AG04450 (cell line): ENCODE results near the gene IKZF3. TPM values are rescaled to one million over a fixed set of nuclear protein-coding genes. Genes with fewer than 3 reads are reported as not detected.

ENCODE experiments used
- CTCF ChIA-PET: fragments of 300-600, 350-600 bp; formaldehyde crosslinking; extraction: SDS; loops from one replicate; lab custom pipeline; 2022; ENCODE audit warnings: antibody characterized with exemption, inconsistent platforms; lab: Charles Lee
- POLR2A ChIA-PET: fragments of 350-600 bp; formaldehyde crosslinking; extraction: SDS; loops from one replicate; lab custom pipeline; 2021; ENCODE audit warnings: antibody characterized with exemption, inconsistent platforms; lab: Yijun Ruan, JAX
- DNase-seq: peaks from one replicate; pipeline ENCODE4 v3.0.0-alpha.2; 2011; ENCODE audit warnings: low read depth, low spot score
- H3K27ac ChIP-seq: one replicate; pipeline ENCODE4 v1.5.1; 2012; ENCODE audit warnings: low read depth, low read length, control low read depth
- H3K27me3 ChIP-seq: one replicate; pipeline ENCODE4 v1.6.0; 2012; ENCODE audit warnings: low read length; ENCODE audit not compliant: control insufficient read depth, insufficient read depth
- H3K4me3 ChIP-seq: 2 replicates; pipeline ENCODE4 v1.5.1; 2011; ENCODE audit warnings: mild to moderate bottlenecking, low read depth, low read length, control low read depth
- H3K9me3 ChIP-seq: 2 replicates; pipeline ENCODE4 v1.5.1; 2012; ENCODE audit warnings: low read length; ENCODE audit not compliant: control insufficient read depth, insufficient read depth
- CTCF ChIP-seq: IDR thresholded peaks from 2 replicates; pipeline ENCODE4 v1.5.1; 2011; ENCODE audit warnings: low read depth, low read length, control low read depth, inconsistent platforms
- polyA plus RNA-seq: library from polyadenylated mRNA; depleted of rRNA; stranded (reverse); fragments of >200 nt; gene quantifications from 2 replicates; pipeline ENCODE4 v1.2.3, GENCODE V29; 2011; rRNA removed
- small RNA-seq: library from RNA; depleted of rRNA; stranded (forward); fragments of <200 nt; gene quantifications from one replicate; pipeline ENCODE3, GENCODE V24; 2012; ENCODE audit warnings: low read depth; ENCODE audit not compliant: insufficient read length

IKZF3 gene
- polyA plus RNA-seq, 1 experiment = not detected

- Histone ChIP-seq H3K4me3 (no peak overlapping the region), H3K27ac (no peak overlapping the region), H3K27me3 (no peaks in the 10 kb centered on the region), H3K9me3 (no peaks in the 10 kb centered on the region)
- CTCF ChIA-PET = interaction anchor here (1.1 kb wide), 1 partner anchor 20 kb away, joined by 8 read pairs; the partner anchor contains the start of gene MIEN1
- no peak for DNase-seq
- TF ChIP-seq CTCF = no peak
- POLR2A ChIA-PET = interaction anchor here (1.2 kb wide), 1 partner anchor 10 kb away, joined by 5 read pairs; the partner anchor contains the start of gene ERBB2
These were observed 153.8 kb downstream of the IKZF3 start for GRCh38 chr17:39709998-39710964.

GRCh38 chr17:39709319-39709997, 154.7 kb downstream of the IKZF3 start:
- ChIA-PET POLR2A (no interaction called here), CTCF (interaction anchor here (1.4 kb wide), 1 partner anchor 88 kb away, joined by 3 read pairs; no protein-coding TSS in a partner anchor)
- no peak for DNase-seq
- Histone ChIP-seq H3K4me3 (no peak overlapping the region), H3K27ac (no peak overlapping the region), H3K9me3 (no peaks in the 10 kb centered on the region), H3K27me3 (no peaks in the 10 kb centered on the region)
- TF ChIP-seq CTCF = no peak

Small RNA genes lying within 50 kb of the gene (small RNA-seq; reads per million reads assigned to genes)
- gene AC090844.1 (not detected), gene MIR4728 (not detected)

Other genes with a start within 250 kb of the IKZF3 start
- gene PPP1R1B, start 237.4 kb downstream of the IKZF3 start, polyA plus RNA-seq = not detected in 2 replicates
- 43.3 and 44.7 TPM in 2 replicates for gene STARD3, start 227.2 kb downstream of the IKZF3 start, polyA plus RNA-seq
- gene TCAP, start 199.0 kb downstream of the IKZF3 start, polyA plus RNA-seq = 0.09 and 0.12 TPM in 2 replicates
- gene PNMT, start 195.9 kb downstream of the IKZF3 start, polyA plus RNA-seq = not detected in 2 replicates
- gene PGAP3, start 176.3 kb downstream of the IKZF3 start, polyA plus RNA-seq = 9.6 and 13.9 TPM in 2 replicates
- gene ERBB2, start 164.2 kb downstream of the IKZF3 start, polyA plus RNA-seq = 21.2 and 27.9 TPM in 2 replicates
- gene MIEN1, start 133.8 kb downstream of the IKZF3 start, polyA plus RNA-seq = 31.9 and 45.4 TPM in 2 replicates
- gene GRB7, start 126.4 kb downstream of the IKZF3 start, polyA plus RNA-seq = 0.05 and 0.14 TPM in 2 replicates
- not detected in 2 replicates for gene ZPBP2, start 3.9 kb upstream of the IKZF3 start, polyA plus RNA-seq
- 5.0 and 5.3 TPM in 2 replicates for gene GSDMB, start 54.3 kb upstream of the IKZF3 start, polyA plus RNA-seq
- gene ORMDL3, start 63.3 kb upstream of the IKZF3 start, polyA plus RNA-seq = 45.6 and 76.0 TPM in 2 replicates
- not detected in 2 replicates for gene LRRC3C, start 63.4 kb upstream of the IKZF3 start, polyA plus RNA-seq
- gene GSDMA, start 98.7 kb upstream of the IKZF3 start, polyA plus RNA-seq = not detected in 2 replicates
- gene PSMD3, start 116.5 kb upstream of the IKZF3 start, polyA plus RNA-seq = 62.6 and 81.6 TPM in 2 replicates
- gene CSF3, start 151.1 kb upstream of the IKZF3 start, polyA plus RNA-seq = 0.05 TPM in 1 of 2 replicates, not detected in the other
- 47.0 and 54.0 TPM in 2 replicates for gene MED24, start 190.1 kb upstream of the IKZF3 start, polyA plus RNA-seq
- 25.2 and 32.0 TPM in 2 replicates for gene THRA, start 198.7 kb upstream of the IKZF3 start, polyA plus RNA-seq
- gene NR1D1, start 236.3 kb upstream of the IKZF3 start, polyA plus RNA-seq = 0.62 and 1.0 TPM in 2 replicates